Astrocyte of the cerebellum (primary cell): ENCODE data around the gene IFITM1.
"Not testable (repeated sequence)": the region's sequence is repeated elsewhere in the genome, so short reads cannot be mapped to it uniquely, and the experiment has no call there.

Source experiments
- DNase-seq: peaks from one replicate; pipeline ENCODE4 v3.0.0-alpha.2; 2011; ENCODE audit warnings: low read depth
- H3K4me3 ChIP-seq: 2 replicates; pipeline ENCODE4 v1.5.1; 2011; ENCODE audit warnings: mild to moderate bottlenecking, low read depth, low read length, moderate library complexity
- CTCF ChIP-seq: IDR thresholded peaks from 2 replicates; pipeline ENCODE4 v1.5.1; 2012; ENCODE audit warnings: low read length, low read depth, moderate library complexity, mild to moderate bottlenecking; ENCODE audit errors: missing control alignments
- in situ Hi-C: cut with HindIII; loops from 2 replicates; pipeline ENCODE4 v1.10.0; 2017; ENCODE audit warnings: low sequenced_read_pairs

IFITM1 gene

GRCh38 chr11:316031-316701 lies 2.3 kb downstream of the IFITM1 start:
- in situ Hi-C loops, result no loop called here
- DNase-seq, result no peak
- TF ChIP-seq CTCF, result no peak
- peak overlapping the region; percentile 61 for H3K4me3 ChIP-seq

- no peak for DNase-seq
- peak overlapping the region; percentile 61 for H3K4me3 ChIP-seq
- in situ Hi-C loops, result no loop called here
- TF ChIP-seq CTCF, result no peak
Measured at GRCh38 chr11:316891-317301, 3.1 kb downstream of the IFITM1 start.

- in situ Hi-C loops, DNase-seq, H3K4me3 ChIP-seq: not testable (repeated sequence)
Measured at GRCh38 chr11:317668-318404, 4.0 kb downstream of the IFITM1 start.

GRCh38 chr11:318405-319120 lies 4.7 kb downstream of the IFITM1 start:
- DNase-seq, in situ Hi-C loops: not testable (repeated sequence)

GRCh38 chr11:319121-319887 lies 5.5 kb downstream of the IFITM1 start:
- H3K4me3 ChIP-seq, result peak overlapping the region; percentile 72
- in situ Hi-C loops, DNase-seq: not testable (repeated sequence)

More at GRCh38 chr11:318405-319120, 4.7 kb downstream of the IFITM1 start:
- peak overlapping the region; percentile 72 for H3K4me3 ChIP-seq

GRCh38 chr11:319888-320273 lies 6.0 kb downstream of the IFITM1 start:
- H3K4me3 ChIP-seq, result peak overlapping the region; percentile 72
- DNase-seq, in situ Hi-C loops: not testable (repeated sequence)

GRCh38 chr11:324156-324555 lies 10.3 kb downstream of the IFITM1 start:
- no peak for TF ChIP-seq CTCF
- no peak for DNase-seq
- no peak overlapping the region for H3K4me3 ChIP-seq
- in situ Hi-C loops, result no loop called here

- H3K4me3 ChIP-seq, DNase-seq, in situ Hi-C loops: not testable (repeated sequence)
Measured at GRCh38 chr11:324593-325517, 11.0 kb downstream of the IFITM1 start.
